ENCODE results near the gene ZBED4.
A peak's percentile ranks its signal among the peaks of the same experiment; 100 is the strongest.

DNA sequence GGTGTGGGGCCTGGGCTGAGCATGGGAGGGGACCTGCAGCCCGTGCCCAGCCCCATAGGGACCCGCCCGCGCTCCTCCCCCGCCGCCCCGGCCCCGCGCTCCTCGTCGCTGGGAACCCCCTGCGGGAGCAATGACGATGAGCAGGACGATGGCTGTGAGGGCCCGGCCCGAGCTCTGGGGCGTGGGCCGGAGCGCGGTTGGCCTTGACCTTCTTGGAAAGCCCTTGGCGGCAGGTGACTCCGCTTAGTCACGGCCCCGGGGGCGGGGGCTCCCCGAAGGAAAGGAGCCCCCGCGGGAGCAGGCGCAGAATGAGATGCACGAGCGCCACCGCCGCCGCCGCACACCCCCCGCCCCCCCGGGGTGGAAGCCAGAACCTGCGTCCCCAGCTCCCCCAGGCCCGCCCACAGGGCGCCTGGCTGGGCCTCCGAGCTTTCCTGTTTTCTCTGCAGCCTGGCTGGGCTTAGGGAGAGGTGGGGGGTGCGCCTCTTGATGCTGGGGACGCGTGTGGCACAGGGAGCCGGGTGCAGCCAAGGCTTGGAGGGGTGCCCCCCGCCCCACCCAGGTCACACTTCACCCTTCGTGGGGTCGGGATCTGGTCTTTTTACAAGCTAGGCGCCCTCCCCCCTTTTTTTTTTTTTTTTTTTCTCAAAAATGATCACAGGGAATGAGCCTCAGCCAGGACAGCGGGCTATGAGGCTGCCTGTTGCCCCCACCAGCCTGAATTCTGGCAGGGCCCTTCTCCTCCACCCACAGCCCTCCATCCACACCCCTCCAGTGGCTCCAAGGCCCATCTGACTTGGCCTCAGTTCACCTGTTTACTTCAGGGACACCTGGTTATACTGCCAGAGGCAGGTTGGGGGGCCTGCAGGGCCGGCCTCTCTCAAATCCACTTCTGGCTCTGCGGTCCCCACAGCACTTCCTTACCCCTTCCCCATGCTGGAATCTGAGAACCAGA lies 82.7 kb downstream of the ZBED4 start:
- TF ChIP-seq, protein P1, sequence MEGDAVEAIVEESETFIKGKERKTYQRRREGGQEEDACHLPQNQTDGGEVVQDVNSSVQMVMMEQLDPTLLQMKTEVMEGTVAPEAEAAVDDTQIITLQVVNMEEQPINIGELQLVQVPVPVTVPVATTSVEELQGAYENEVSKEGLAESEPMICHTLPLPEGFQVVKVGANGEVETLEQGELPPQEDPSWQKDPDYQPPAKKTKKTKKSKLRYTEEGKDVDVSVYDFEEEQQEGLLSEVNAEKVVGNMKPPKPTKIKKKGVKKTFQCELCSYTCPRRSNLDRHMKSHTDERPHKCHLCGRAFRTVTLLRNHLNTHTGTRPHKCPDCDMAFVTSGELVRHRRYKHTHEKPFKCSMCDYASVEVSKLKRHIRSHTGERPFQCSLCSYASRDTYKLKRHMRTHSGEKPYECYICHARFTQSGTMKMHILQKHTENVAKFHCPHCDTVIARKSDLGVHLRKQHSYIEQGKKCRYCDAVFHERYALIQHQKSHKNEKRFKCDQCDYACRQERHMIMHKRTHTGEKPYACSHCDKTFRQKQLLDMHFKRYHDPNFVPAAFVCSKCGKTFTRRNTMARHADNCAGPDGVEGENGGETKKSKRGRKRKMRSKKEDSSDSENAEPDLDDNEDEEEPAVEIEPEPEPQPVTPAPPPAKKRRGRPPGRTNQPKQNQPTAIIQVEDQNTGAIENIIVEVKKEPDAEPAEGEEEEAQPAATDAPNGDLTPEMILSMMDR (IDR thresholded peaks at IDR 0.05): no peak
- peak in 1 of 2 donors; percentile 47 for TF ChIP-seq POLR2A (IDR thresholded peaks at IDR 0.05)
